ENCODE data around the gene DERA.

GRCh38 chr12:16062611-16063010 is 151.5 kb downstream of the DERA start:
- TF ChIP-seq EZH2phosphoT487 (IDR thresholded peaks at IDR 0.05; ENCODE audit: low read length), result no peak
- TF ChIP-seq CTCF (IDR thresholded peaks at IDR 0.05; ENCODE audit: low read length), result no peak
- no peak for TF ChIP-seq EZH2 (optimal IDR thresholded peaks at IDR 0.05; ENCODE audit: low read depth, low read length)

Measured in MM.1S (cell line).